ENCODE data around the gene PIK3R1.
A peak's percentile ranks its signal among the peaks of the same experiment; 100 is the strongest.

The PIK3R1 gene

GRCh38 chr5:68240771-68241170 lies 25.2 kb downstream of the PIK3R1 start:
- no peak overlapping the region for H3K4me3 ChIP-seq (ENCODE audit: low read depth, low read length)
- no peak for TF ChIP-seq CTCF (IDR thresholded peaks at IDR 0.05; ENCODE audit: control insufficient read depth, extremely low read depth, insufficient read depth)
- DNase-seq (ENCODE audit: low read depth), result no peak

GRCh38 chr5:68242743-68243142 lies 27.2 kb downstream of the PIK3R1 start:
- no peak for DNase-seq (ENCODE audit: low read depth)
- no peak for TF ChIP-seq CTCF (IDR thresholded peaks at IDR 0.05; ENCODE audit: control insufficient read depth, extremely low read depth, insufficient read depth)
- no peak overlapping the region for H3K4me3 ChIP-seq (ENCODE audit: low read depth, low read length)

- no peak for TF ChIP-seq CTCF (IDR thresholded peaks at IDR 0.05; ENCODE audit: control insufficient read depth, extremely low read depth, insufficient read depth)
- DNase-seq (ENCODE audit: low read depth), result no peak
- H3K4me3 ChIP-seq (ENCODE audit: low read depth, low read length), result no peak overlapping the region
Observed at GRCh38 chr5:68243251-68243650, 27.7 kb downstream of the PIK3R1 start.

GRCh38 chr5:68243681-68244080 lies 28.1 kb downstream of the PIK3R1 start:
- H3K4me3 ChIP-seq (ENCODE audit: low read depth, low read length), result no peak overlapping the region
- no peak for DNase-seq (ENCODE audit: low read depth)
- no peak for TF ChIP-seq CTCF (IDR thresholded peaks at IDR 0.05; ENCODE audit: control insufficient read depth, extremely low read depth, insufficient read depth)

GRCh38 chr5:68245319-68245718 lies 29.8 kb downstream of the PIK3R1 start:
- H3K4me3 ChIP-seq (ENCODE audit: low read depth, low read length), result no peak overlapping the region
- DNase-seq (ENCODE audit: low read depth), result no peak
- TF ChIP-seq CTCF (IDR thresholded peaks at IDR 0.05; ENCODE audit: control insufficient read depth, extremely low read depth, insufficient read depth), result no peak

GRCh38 chr5:68246802-68247201 lies 31.2 kb downstream of the PIK3R1 start:
- peak; percentile 22 for TF ChIP-seq CTCF (IDR thresholded peaks at IDR 0.05; ENCODE audit: control insufficient read depth, extremely low read depth, insufficient read depth)
- no peak overlapping the region for H3K4me3 ChIP-seq (ENCODE audit: low read depth, low read length)
- no peak for DNase-seq (ENCODE audit: low read depth)

GRCh38 chr5:68247627-68248026 lies 32.1 kb downstream of the PIK3R1 start:
- no peak for DNase-seq (ENCODE audit: low read depth)
- no peak overlapping the region for H3K4me3 ChIP-seq (ENCODE audit: low read depth, low read length)
- TF ChIP-seq CTCF (IDR thresholded peaks at IDR 0.05; ENCODE audit: control insufficient read depth, extremely low read depth, insufficient read depth), result no peak
